GM21737 (cell line): Measurements from ENCODE around the gene MAX.

ENCODE experiments used
- ATAC-seq: cut with Tn5 transposase; IDR thresholded peaks from one replicate; pipeline ENCODE4 v1.9.1; 2021; ENCODE audit warnings: mild to moderate bottlenecking, moderate library complexity; ENCODE audit not compliant: unreplicated experiment

The MAX gene

GRCh38 chr14:65074449-65075150 lies 27.7 kb downstream of the MAX start:
- no peak for ATAC-seq

- ATAC-seq: no peak
Measured at GRCh38 chr14:65073605-65074201, 28.6 kb downstream of the MAX start.

GRCh38 chr14:65072937-65073336 lies 29.4 kb downstream of the MAX start:
- ATAC-seq: no peak

GRCh38 chr14:65072256-65072655 lies 30.1 kb downstream of the MAX start:
- no peak for ATAC-seq

GRCh38 chr14:65071544-65071943 lies 30.8 kb downstream of the MAX start:
- ATAC-seq: no peak

- no peak for ATAC-seq
Measured at GRCh38 chr14:65070471-65070976, 31.8 kb downstream of the MAX start.

GRCh38 chr14:65069874-65070413 lies 32.4 kb downstream of the MAX start:
- no peak for ATAC-seq

- no peak for ATAC-seq
Measured at GRCh38 chr14:65065719-65066118, 36.6 kb downstream of the MAX start.

GRCh38 chr14:65062096-65063075 lies 39.9 kb downstream of the MAX start:
- no peak for ATAC-seq

GRCh38 chr14:65057695-65058094 lies 44.6 kb downstream of the MAX start:
- ATAC-seq: no peak

- no peak for ATAC-seq
Measured at GRCh38 chr14:65054471-65055085, 47.7 kb downstream of the MAX start.

GRCh38 chr14:65053466-65053865 lies 48.9 kb downstream of the MAX start:
- no peak for ATAC-seq

- no peak for ATAC-seq
Measured at GRCh38 chr14:65052832-65053231, 49.5 kb downstream of the MAX start.

GRCh38 chr14:65045709-65046108 lies 56.6 kb downstream of the MAX start:
- no peak for ATAC-seq

GRCh38 chr14:65045006-65045405 lies 57.3 kb downstream of the MAX start:
- no peak for ATAC-seq

- ATAC-seq: no peak
Measured at GRCh38 chr14:65044596-65044959, 57.7 kb downstream of the MAX start.

- ATAC-seq: no peak
Measured at GRCh38 chr14:65043893-65044595, 58.3 kb downstream of the MAX start.

- ATAC-seq: no peak
Measured at GRCh38 chr14:65042731-65043372, 59.5 kb downstream of the MAX start.

GRCh38 chr14:65042296-65042695 lies 60.0 kb downstream of the MAX start:
- no peak for ATAC-seq
